Epidermal melanocyte (primary cell): ENCODE measurements around the gene DYRK1A.
"Not testable (repeated sequence)": the region's sequence is repeated elsewhere in the genome, so short reads cannot be mapped to it uniquely, and the experiment has no call there.

ENCODE experiments used
- DNase-seq: peaks from one replicate; pipeline ENCODE4 v3.0.0; 2011; ENCODE audit warnings: low spot score; ENCODE audit not compliant: insufficient read length

The DYRK1A gene

DNA sequence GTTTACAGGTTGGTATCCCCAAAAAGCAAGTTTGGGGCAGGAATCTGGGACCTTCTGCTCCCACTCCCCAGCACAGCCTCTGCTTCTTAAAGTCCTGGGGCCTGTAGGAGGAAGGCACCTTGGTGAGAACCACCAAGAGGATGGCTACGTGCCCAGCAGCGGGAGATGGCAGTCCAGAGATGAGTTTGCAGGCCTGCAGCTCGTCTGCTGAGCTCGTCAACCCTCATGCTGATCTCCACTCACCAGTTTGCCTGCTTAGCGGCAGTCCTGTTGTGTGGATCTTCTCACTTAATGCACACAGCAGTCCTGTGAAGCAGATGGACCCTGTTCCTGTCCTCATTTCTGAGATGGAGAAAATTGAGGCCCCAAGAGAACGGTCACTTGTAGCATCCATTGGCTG is 160.5 kb downstream of the DYRK1A start:
- DNase-seq = no peak

DNA sequence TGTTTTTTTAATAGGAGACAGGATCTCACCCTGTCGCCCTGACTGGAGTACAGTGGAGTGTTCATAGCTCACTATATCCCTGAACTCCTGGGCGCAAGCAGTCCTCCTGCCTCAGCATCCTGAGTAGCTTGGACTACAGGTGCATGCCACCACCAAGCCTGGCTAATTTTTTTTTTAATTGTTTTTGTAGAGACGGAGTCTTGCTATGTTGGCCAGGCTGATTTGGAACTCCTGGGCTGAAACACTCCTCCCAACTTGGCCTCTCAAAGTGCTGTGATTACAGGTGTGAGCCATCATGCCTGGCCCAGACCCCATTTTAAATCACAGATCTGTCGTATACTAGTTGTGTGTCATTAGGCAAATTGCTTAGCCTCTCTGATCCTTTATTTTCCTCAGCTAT is 161.1 kb downstream of the DYRK1A start:
- no peak for DNase-seq

DNA sequence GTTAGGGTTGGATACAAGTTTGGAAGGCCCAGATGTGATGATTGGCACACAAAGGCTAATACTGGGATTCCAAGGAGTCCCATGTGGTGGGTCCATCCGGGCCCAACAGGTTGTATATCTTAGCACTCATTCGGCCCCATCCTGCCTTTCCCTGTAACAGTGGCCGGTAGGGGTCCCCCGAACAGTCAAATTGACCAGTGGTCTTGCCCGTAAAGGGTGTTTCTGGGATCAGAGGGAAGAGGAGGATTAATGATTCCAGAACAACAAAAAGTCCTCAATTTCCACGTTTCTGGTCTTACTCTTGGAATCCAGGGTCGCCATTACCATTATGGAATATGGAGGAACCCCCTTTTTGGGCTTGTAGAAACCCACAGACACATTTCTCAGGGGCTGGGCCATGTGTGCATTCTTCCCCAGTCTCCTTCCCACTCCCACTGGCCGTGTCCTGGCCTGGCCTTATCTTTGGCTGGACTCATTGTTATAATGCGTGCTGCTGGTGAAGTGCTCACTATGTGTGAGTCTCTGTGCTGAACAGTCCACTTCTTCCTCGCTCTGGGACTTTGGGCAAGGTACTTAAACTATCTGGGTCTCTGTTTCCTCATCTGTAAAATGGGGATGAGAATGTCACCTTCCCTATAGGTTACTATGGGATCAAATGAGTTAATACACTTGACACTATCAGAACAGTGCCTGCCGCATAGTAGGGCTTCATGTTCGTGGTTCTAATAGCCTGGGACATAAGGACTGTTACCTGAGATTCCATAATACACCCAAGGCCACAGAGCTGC is 161.8 kb downstream of the DYRK1A start:
- no peak for DNase-seq

DNA sequence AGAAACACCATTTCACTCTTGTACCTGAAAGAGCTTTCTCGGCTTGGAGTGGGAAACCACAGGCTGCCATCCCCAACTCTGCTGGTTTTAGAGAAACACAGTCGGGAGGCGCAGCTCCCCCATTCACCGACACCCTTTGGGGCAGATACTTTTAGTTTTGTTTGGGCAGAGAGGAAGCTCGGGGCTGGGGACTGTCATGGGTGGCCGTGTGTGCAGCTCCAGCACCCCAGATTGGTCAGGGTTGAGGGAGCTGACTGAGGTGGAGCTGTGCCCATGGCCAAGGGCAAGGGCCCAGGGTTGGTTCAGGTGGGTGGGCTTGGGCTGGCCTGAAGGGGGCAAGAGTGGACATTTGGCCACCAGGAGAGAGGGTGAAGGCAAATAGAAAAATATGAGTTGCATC is 163.1 kb downstream of the DYRK1A start:
- DNase-seq = no peak

DNA sequence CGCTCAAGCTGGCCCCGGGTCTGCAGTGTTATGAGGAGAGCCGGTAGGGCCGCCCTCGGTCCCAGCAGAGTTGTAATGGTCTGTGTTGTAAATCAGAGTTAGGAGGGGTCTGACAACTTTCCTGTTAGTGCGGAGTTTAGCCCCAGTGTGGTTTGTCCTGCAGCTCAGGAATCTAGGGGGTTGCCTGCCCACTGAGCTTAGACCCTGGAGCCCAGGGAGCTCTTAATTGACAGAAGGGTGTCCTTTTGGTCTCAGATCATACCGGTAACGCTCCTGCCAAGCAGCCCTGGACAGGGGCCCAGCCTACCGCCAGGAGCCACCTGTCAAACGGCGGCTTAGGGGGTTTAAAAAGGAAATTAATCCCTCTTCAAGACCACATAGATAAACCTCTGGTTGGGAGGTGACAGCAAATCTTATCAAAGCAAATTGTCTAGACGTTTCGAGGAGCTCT is 164.4 kb downstream of the DYRK1A start:
- DNase-seq = no peak

DNA sequence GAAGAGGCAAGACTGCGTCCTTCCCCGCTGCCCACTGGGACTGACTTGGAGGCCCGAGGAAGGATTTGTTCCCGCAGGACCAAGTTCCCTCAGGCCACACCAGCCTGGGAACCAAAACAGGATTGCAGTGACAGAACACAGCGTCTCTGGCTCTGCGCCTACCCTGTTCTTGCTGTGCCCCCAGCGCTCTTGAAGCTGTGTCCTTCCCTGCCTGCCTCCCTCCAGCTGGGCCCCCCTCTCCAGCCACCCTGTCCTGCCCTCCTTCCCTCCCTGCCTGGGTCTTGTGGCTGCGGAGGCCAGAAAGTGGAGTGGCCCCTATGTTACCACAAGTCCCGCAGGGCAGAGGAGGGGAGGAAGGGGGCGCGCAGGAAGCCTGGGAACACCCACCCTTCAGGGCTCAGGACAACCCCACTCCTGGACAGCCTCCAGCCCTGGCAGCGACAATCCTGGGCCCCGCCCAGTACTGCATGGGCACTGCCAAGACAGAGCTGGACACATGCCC is 164.9 kb downstream of the DYRK1A start:
- DNase-seq = no peak

DNA sequence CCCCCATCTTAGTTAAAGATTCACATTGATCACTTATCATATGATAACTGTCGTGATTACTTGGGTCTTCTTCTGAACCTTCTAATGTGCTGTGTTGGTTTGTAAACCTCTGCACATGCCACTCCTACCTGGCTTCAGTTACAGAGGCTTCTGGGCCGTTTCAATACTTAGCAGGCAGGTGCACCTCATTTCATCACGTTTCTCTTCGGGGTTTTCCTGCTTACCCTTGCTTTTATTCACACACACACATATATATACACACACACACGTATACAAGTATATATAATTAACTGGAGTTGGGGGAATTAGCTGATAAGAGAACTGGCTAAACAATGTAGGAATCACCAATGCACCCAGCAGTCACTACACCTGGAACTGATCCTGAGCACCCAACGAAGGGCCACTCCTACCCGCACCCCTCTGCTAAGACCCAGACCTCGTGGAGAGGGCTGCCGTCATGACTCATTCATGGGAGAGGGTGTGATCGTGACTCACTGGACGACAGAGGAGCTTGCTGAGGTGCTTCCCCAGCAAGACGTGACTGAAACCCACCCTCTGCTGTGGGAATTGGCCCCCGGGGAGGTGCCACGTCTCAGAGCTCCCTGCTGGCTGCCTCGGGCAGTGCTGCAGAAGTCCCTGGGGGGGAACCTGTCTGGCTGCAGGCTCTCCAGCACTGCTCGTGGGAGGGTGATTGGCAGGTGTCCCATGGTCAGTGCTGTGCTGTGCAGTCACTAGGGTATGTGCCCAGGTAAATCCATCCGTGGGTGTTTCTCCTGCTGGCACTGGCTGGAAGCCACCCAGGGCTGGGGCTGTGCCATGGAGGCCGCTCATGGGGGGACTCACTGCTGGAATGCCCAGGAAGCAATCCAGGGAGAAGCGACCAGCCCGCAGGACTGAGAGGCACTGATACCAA is 166.6 kb downstream of the DYRK1A start:
- DNase-seq = no peak

DNA sequence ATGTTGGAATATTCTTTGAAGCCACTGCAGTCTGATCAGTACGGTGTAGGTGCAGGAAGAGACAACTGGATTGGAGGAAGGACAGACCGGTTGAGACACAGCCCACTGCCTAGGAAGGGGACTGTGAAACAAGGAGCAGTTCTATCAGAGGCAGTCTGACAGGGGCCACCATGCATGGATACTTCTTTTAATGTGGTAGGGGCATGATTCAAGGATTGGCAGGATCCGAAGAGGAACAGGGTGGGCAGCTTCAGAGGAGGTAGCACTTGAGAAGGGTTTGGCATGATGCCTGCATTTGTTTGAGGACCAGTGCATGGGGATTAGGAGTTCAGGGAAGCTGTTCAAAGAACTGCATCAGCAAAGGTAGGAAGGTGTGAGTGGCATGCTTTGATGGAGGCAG is 167.9 kb downstream of the DYRK1A start:
- no peak for DNase-seq

DNA sequence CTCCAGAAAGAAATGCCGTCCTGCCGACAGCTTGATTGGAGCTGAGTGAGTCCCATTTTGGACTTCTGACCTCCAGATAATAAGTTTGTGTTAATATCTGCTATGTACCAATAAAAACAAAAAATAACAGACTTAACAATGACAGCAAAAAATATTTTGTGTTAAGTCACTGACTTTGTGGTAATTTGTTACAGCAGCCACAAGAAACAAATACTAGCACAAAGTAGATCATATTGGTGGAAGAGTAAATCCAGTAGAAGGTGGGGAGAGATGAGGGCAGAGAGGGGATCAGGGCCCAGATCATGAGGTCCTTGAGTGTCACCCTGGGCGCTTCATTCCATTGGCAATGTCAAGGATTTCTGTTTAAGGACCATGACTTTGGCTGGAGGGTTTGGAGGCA is 168.6 kb downstream of the DYRK1A start:
- DNase-seq = no peak

DNA sequence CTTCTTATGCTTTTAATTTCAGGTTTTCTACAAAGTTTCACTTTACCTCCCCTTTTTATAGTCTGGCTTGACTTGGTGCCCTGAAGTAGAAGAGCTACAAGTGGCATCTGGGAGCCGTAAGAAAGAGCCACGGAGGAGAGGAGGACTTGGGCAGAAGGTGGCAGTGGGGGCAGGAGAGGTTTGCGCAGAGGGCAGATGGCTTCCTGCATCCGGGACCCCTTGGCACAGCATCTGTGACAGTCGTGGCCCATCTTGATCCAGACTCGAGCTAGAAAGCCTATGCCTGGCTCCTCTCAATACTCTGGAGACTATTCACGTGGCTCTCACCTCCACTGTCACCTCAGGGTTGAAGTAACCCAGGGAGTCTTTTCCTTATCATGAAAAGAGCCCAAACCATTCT is 169.1 kb downstream of the DYRK1A start:
- DNase-seq = no peak

DNA sequence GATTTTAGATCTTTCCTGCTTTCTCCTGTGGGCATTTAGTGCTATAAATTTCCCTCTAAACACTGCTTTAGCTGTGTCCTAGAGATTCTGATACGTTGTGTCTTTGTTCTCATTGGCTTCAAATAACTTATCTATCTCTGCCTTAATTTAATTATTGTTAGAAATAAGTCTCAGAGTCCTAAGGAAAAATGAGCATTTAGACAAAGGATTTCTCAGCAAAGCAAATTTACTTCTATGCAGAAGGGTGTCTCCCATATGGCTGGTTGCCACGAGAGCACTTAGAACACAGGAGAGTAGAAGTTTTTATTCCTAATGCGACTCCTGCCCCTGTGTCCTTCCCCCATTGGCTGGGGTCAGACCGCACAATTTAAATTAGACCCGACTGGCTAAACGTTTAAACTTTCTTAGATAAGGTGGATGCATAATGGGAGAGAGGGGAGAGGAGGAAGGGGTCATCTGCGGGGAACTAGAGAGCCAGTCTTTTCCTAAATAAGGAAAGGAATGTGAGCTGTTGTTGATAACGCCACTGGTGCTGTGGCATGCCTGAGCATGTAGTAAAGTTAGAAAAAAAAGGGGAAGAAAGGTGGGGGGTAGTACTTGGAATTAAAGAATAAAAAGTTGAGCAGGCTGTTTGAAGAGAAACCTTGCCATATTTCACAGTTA is 170.2 kb downstream of the DYRK1A start:
- no peak for DNase-seq

DNA sequence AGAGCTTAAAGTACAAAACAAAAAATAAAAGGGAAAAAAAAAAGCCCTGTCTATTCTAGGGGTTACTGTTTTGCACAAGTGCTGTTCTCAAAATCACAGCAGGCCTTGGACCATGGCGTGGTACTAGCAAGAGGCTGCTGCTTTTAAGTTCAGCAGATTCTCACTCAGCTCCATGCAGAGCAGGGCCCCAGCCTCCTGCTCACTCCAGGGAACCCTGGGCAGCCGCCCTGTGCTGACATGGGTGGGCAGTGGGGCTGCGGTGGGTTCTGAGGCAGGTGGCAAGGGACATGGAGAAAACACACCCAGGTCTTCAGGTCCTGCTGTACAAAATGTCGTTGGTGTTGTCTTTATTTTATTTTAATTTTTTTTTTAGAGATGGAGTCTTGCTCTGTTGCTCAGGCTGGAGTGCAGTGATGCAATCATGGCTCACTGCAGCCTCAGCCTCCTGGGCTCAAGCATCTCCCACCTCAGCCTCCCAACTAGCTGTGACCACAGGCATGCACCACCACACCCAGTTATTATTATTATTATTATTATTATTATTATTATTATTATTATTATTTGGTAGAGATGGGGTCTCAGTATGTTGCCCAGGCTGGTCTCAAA is 170.9 kb downstream of the DYRK1A start:
- DNase-seq = no peak

DNA sequence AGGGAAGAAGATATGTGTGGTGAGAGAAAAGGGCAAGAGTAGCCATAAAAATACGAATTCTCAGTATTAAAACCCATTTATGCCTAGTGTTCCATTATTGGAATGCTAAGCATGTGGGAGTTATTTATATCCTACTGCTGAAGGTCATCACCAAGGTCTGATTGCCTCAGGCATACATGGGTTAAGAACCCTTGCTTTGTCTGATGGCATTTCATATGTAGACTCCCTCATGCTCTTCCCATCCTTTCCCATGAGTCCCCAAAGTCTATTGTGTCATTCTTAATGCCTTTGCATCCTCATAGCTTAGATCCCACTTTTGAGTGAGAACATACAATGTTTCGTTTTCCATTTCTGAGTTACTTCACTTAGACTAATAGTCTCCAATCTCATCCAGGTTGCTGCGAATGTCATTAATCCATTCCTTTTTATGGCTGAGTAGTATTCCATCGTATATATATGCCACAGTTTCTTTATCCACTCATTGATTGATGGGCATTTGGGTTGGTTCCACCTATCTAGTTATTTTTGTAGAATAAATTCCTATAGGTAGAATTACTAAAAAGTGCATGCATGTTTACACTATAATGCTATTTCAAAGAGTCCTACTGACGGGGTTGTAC is 172.5 kb downstream of the DYRK1A start:
- DNase-seq = no peak

DNA sequence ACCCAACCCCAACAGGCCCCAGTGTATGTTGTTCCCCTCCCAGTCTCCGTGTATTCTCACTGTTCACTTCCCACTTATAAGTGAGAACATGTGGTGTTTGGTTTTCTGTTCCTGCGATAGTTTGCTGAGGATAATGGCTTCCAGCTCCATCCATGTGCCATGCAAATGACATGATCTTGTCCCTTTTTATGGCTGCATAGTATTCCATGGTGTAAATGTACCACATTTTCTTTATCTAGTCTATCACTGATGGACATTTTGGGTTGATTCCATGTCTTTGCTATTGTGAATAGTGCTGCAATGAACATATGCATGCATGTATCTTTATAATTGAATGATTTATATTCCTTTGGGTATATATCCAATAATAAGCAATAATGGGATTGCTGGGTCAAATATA is 174.6 kb downstream of the DYRK1A start:
- not testable (repeated sequence) for DNase-seq

DNA sequence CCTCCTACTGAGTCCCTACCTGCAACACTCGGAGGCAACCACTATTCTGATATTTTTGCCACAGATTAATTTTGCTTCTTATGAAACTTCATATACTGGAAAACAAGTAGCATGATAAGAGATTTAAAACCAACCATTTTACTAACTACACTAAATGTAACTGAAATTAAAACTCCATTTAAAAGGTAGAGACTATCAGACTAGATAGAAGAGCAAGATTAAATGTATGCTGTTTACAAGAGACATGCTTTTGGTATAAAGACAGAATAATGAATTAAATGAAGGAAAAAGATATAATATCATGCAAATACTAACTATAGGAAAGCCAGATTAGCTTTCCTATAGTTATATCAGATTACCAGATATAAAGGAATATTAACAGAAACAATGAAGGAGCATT is 175.9 kb downstream of the DYRK1A start:
- DNase-seq = no peak

DNA sequence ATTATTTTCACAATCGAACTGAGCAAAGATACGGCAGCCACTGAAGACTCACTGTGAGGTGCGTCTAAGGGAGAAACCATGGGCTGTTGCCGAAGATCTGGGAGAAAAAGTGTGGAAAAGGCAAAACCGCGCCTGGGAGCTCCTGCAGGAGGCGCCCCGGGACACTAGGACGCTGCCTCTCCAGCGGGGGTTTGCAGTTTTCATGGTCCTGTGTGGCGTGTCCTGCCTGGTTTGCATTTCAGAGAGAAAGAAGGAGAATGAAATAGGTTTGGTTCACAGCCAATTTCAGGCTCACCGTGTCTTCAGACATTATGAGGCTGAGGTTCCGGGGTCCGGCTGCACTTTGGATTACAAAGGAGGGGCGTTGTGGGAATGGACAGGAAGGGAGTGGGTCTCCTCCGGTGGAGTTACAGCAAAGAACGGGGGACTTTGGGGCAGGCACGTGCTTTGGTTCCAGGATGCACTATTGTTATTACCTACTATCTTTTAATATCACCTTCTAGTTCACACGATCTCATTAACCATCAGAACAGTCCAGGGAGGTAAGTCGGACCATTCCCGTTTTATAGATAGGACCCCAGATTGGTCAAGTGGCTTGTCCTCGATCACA is 179.8 kb downstream of the DYRK1A start:
- DNase-seq = no peak

DNA sequence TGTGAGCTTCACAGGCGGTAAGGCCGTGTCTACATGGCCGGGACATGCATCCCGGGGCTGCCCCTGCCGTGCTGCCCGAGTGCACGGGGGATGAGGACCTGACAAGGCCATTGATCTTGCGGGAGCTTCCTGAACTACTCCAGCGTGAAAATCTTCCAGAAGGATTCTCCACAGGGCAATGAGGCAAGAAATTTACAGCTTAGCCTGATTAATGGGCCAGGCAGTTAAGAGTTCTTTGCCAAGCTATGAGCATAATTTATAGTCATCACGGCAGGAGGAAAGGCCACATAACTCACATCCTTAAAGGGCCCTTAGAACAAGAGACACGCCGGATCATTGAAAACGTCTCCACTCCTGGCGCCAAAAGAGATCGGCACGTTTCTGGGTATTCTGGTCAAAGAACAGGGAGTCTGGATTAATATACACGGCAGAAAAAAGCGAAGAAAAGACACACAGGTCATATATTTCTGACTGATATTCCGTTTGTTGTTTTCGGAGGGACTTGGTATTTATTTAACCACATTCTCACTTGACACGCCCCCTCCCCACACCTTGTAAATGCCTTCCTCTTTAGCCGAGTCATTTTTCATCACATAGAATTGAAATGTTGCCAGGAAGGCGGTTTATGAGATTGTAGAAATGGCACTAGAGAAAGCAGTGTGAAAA is 180.5 kb downstream of the DYRK1A start:
- DNase-seq = no peak

DNA sequence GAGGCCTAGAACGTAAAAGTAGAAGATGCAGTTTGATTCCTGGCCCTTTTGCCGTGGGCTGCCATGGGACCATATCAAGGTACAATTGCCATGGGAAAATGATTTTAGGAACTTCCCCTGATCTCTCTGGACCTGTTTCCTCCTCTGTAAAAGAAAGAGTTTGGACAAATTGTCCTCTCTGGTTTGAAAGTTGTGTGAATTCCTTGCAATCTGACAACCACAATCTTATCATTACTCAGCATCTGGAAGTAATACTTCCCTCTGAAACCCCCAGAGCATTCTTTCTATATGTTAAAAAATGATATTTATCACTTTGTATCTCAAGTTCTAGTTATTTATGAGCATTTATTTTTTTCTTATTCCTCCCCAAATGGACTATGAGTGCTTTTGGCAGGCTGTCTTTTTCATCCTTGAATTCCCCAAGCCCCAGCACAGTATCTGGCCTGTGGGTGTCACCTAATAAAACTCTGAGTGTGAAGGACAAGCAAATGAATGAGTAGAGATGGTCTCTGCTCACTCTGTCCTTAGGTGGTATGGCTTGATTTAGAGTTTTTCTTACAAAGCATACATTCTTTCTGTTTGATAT is 181.1 kb downstream of the DYRK1A start:
- DNase-seq = no peak

DNA sequence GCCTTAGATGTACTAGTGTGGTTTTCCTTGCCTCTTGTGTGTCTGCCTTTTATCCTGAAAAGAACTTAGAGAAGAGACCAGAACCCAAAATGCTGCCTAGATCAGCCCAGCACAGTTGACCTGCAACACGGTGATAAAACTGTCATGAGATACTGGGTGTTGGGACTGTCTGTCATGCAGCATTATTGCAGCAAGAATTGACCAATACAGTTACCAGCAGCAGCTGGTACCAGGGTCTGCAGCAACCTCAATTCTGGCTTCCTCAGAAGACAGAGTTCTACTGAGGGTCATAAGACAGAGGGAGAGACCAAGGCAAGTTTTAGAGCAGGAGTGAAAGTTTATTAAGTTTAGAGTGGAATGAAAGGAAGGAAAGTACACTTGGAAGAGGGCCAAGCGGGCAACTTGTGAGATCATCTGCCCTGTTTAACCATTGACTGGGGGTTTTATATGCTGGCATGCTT is 182.0 kb downstream of the DYRK1A start:
- no peak for DNase-seq
